ENCODE results near the gene TRIM17.

GRCh38 chr1:228455715-228456114 is 39.1 kb upstream of the TRIM17 start:
- TF ChIP-seq, protein P1, sequence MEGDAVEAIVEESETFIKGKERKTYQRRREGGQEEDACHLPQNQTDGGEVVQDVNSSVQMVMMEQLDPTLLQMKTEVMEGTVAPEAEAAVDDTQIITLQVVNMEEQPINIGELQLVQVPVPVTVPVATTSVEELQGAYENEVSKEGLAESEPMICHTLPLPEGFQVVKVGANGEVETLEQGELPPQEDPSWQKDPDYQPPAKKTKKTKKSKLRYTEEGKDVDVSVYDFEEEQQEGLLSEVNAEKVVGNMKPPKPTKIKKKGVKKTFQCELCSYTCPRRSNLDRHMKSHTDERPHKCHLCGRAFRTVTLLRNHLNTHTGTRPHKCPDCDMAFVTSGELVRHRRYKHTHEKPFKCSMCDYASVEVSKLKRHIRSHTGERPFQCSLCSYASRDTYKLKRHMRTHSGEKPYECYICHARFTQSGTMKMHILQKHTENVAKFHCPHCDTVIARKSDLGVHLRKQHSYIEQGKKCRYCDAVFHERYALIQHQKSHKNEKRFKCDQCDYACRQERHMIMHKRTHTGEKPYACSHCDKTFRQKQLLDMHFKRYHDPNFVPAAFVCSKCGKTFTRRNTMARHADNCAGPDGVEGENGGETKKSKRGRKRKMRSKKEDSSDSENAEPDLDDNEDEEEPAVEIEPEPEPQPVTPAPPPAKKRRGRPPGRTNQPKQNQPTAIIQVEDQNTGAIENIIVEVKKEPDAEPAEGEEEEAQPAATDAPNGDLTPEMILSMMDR (IDR thresholded peaks at IDR 0.05; ENCODE audit: low read depth, low read length, poor library complexity, severe bottlenecking): no peak
- TF ChIP-seq EZH2phosphoT487 (IDR thresholded peaks at IDR 0.05; ENCODE audit: borderline replicate concordance, low read length): no peak

Data from DOHH2 (cell line).